K562 (cell line): ENCODE measurements around the gene ZRANB1. TPM values are rescaled to one million over a fixed set of nuclear protein-coding genes. Genes with fewer than 3 reads are reported as not detected.
A peak's percentile ranks its signal among the peaks of the same experiment; 100 is the strongest.

Source experiments
- ATAC-seq: fragments of 200-7000 bp; cut with Tn5 transposase; 3 replicates; pipeline ENCODE4 v1.9.1; 2020; ENCODE audit warnings: moderate library complexity
- BruUV-seq: library from RNA; stranded (reverse); fragments of 400-500 nt; replicated peaks from 2 replicates; lab custom pipeline; 2021; lab: Mats Ljungman, UMichigan
- CTCF ChIA-PET: fragments of 300-600 bp; formaldehyde crosslinking; extraction: SDS; loops from one replicate; lab custom pipeline; 2021; ENCODE audit warnings: low intra/inter-chr PET ratio; lab: Yijun Ruan, JAX
- POLR2A ChIA-PET: fragments of 300-600, 350-650 bp; sonication (Branson Sonifier 250); formaldehyde crosslinking; extraction: SDS; loops from one replicate; lab custom pipeline; 2021; ENCODE audit warnings: antibody characterized with exemption, inconsistent platforms; lab: Yijun Ruan, JAX
- DNase-seq, 4 experiments: peaks; one replicate each; pipeline versions ENCODE4 v3.0.0 to v3.0.0-alpha.2; 2011 to 2018; ENCODE audit warnings: low spot score in 3 of 4, mixed read lengths in 3 of 4; ENCODE audit errors: extremely low read depth in 1 of 4
- FAIRE-seq: peaks from 2 replicates; lab custom pipeline; 2011; peaks lifted over from hg19 to GRCh38; lab: Jason Lieb, UNC
- H2AFZ ChIP-seq: 2 replicates; pipeline ENCODE4 v1.6.0; 2011; ENCODE audit warnings: low read depth, low read length, control low read depth, inconsistent platforms
- H3K27ac ChIP-seq: fragments of 200-600 bp; 3 replicates; pipeline ENCODE4 v1.8.0; 2011; ENCODE audit warnings: low read depth, mild to moderate bottlenecking, control low read depth, inconsistent platforms, low read length, moderate library complexity, mixed read lengths; ENCODE audit errors: extremely low read depth
- H3K27me3 ChIP-seq, 2 experiments: fragments of 300-600 bp in 1 of 2; 2 replicates in 1 of 2; 3 replicates in 1 of 2; pipeline versions ENCODE4 v1.6.0 to v1.8.0; 2011; ENCODE audit warnings: inconsistent platforms in 2 of 2, low read length in 2 of 2, mild to moderate bottlenecking in 1 of 2, mixed read lengths in 1 of 2, moderate library complexity in 1 of 2; ENCODE audit not compliant: control insufficient read depth in 2 of 2, insufficient read depth in 2 of 2
- H3K36me3 ChIP-seq: fragments of 300-600 bp; 3 replicates; pipeline ENCODE4 v1.8.0; 2011; ENCODE audit warnings: mild to moderate bottlenecking, low read length, inconsistent platforms; ENCODE audit not compliant: control insufficient read depth, insufficient read depth
- H3K4me1 ChIP-seq, 2 experiments: fragments of 200-600 bp in 1 of 2; replicated peaks in 1 of 2; 2 replicates in 1 of 2; 3 replicates in 1 of 2; pipeline versions ENCODE4 v1.5.1 to v1.8.0; 2011; ENCODE audit warnings: inconsistent platforms in 2 of 2, low read length in 2 of 2, mild to moderate bottlenecking in 1 of 2, mixed read lengths in 1 of 2, moderate library complexity in 1 of 2; ENCODE audit not compliant: control insufficient read depth in 2 of 2, insufficient read depth in 2 of 2
- H3K4me2 ChIP-seq: 2 replicates; pipeline ENCODE4 v1.6.1; 2011; ENCODE audit warnings: low read length, control low read depth, inconsistent platforms, mixed read lengths; ENCODE audit not compliant: insufficient read depth
- H3K4me3 ChIP-seq: fragments of 200-600 bp; sonication (generic), shearing (Covaris generic); 2 replicates; pipeline ENCODE4 v1.5.1; 2016; ENCODE audit warnings: control low read depth, inconsistent platforms
- H3K79me2 ChIP-seq: fragments of 200-600 bp; 3 replicates; pipeline ENCODE4 v1.8.0; 2011; ENCODE audit warnings: low read length, inconsistent platforms; ENCODE audit not compliant: control insufficient read depth, insufficient read depth
- H3K9ac ChIP-seq, 2 experiments: 2 replicates each; pipeline versions ENCODE4 v1.6.0 to v1.6.1; 2011; ENCODE audit warnings: low read depth in 2 of 2, low read length in 2 of 2, control low read depth in 1 of 2, inconsistent platforms in 1 of 2, mild to moderate bottlenecking in 1 of 2, mixed read lengths in 1 of 2; ENCODE audit not compliant: insufficient read depth in 1 of 2
- H3K9me1 ChIP-seq: one replicate; pipeline ENCODE4 v1.6.0; 2011; ENCODE audit warnings: inconsistent platforms, mild to moderate bottlenecking, low read length, moderate library complexity; ENCODE audit not compliant: control insufficient read depth, insufficient read depth
- H3K9me3 ChIP-seq: replicated peaks from 2 replicates; pipeline ENCODE4 v1.5.1; 2011; ENCODE audit warnings: low read depth, low read length, inconsistent platforms; ENCODE audit not compliant: control insufficient read depth, insufficient read depth
- H4K20me1 ChIP-seq: replicated peaks from 2 replicates; pipeline ENCODE4 v1.6.1; 2011; ENCODE audit warnings: low read length, inconsistent platforms, mixed read lengths; ENCODE audit not compliant: control insufficient read depth, insufficient read depth
- BRCA1 ChIP-seq, 2 experiments: fragments of 450-650 bp in 1 of 2; sonication (generic) in 1 of 2; formaldehyde crosslinking in 1 of 2; IDR thresholded peaks; 2 replicates each; pipeline versions ENCODE4 v1.5.0 to v1.6.1; 2017 to 2020; ENCODE audit warnings: mild to moderate bottlenecking in 1 of 2, missing genetic modification reagents in 1 of 2
- CREB3 ChIP-seq: fragments of 450-650 bp; conservative IDR thresholded peaks from 2 replicates; pipeline ENCODE4 v1.6.1; 2016; ENCODE audit warnings: missing genetic modification characterization, low read depth, mild to moderate bottlenecking, missing compliant biosample characterization, moderate library complexity
- HBP1 ChIP-seq: fragments of 450-650 bp; formaldehyde crosslinking; IDR thresholded peaks from 2 replicates; pipeline ENCODE4 v1.4.0; 2022; ENCODE audit warnings: missing genetic modification characterization
- HNRNPL ChIP-seq: fragments of 200-400 bp; formaldehyde crosslinking; IDR thresholded peaks from 2 replicates; pipeline ENCODE4 v1.6.1; 2017; ENCODE audit warnings: low read depth, mild to moderate bottlenecking, low read length
- HSF4 ChIP-seq: fragments of 250-450 bp; sonication (Bioruptor Pico); IDR thresholded peaks from 2 replicates; pipeline ENCODE4 v2.1.2; 2022; ENCODE audit warnings: mild to moderate bottlenecking, moderate library complexity, borderline replicate concordance
- KDM2B ChIP-seq: fragments of 250-450 bp; sonication (Bioruptor Pico); IDR thresholded peaks from 2 replicates; pipeline ENCODE4 v1.8.0; 2021; ENCODE audit warnings: mild to moderate bottlenecking, moderate library complexity
- MAZ ChIP-seq, 2 experiments: fragments of 450-650 bp in 1 of 2; sonication (generic) in 1 of 2; formaldehyde crosslinking; IDR thresholded peaks in 1 of 2; conservative IDR thresholded peaks in 1 of 2; 2 replicates each; pipeline versions ENCODE4 v1.4.0 to v1.5.0; 2020; ENCODE audit warnings: mild to moderate bottlenecking in 1 of 2, missing genetic modification reagents in 1 of 2
- PTTG1 ChIP-seq: fragments of 450-650 bp; IDR thresholded peaks from 2 replicates; pipeline ENCODE4 v1.6.1; 2016; ENCODE audit warnings: low read depth, mild to moderate bottlenecking, missing genetic modification characterization, missing compliant biosample characterization
- RFX1 ChIP-seq: fragments of 450-650 bp; IDR thresholded peaks from 2 replicates; pipeline ENCODE4 v1.6.1; 2016; ENCODE audit warnings: mild to moderate bottlenecking, moderate library complexity
- SMAD3 ChIP-seq: fragments of 450-650 bp; formaldehyde crosslinking; conservative IDR thresholded peaks from 2 replicates; pipeline ENCODE4 v1.4.0; 2020; ENCODE audit warnings: mild to moderate bottlenecking
- SPI1 ChIP-seq: IDR thresholded peaks from 2 replicates; pipeline ENCODE4 v1.6.1; 2011; ENCODE audit warnings: low read depth, low read length, control low read depth, borderline replicate concordance
- TAF1 ChIP-seq: IDR thresholded peaks from 2 replicates; pipeline ENCODE4 v1.6.1; 2011; ENCODE audit warnings: mild to moderate bottlenecking, low read length, moderate library complexity; ENCODE audit not compliant: insufficient read depth, control insufficient read depth, severe bottlenecking; ENCODE audit errors: extremely low read depth
- VEZF1 ChIP-seq: fragments of 200-800 bp; sonication (Bioruptor generic); IDR thresholded peaks from 2 replicates; pipeline ENCODE4 v1.6.1; 2017; ENCODE audit warnings: missing genetic modification characterization, missing compliant biosample characterization
- WGBS: fragments of 100-300 bp; shearing (Covaris generic); methylation state at CpG from one replicate; pipeline ENCODE4 v1.1.6; 2016; ENCODE audit warnings: low coverage, mixed read lengths; ENCODE audit not compliant: insufficient coverage; ENCODE audit errors: missing lambda C conversion rate; 5-methylcytosine and 5-hydroxymethylcytosine counted together
- in situ Hi-C: fragments of 300-500 bp; cut with MboI; formaldehyde crosslinking; loops from 4 replicates; pipeline ENCODE4 v1.15.0; 2018; ENCODE audit warnings: inconsistent platforms, mixed read lengths
- intact Hi-C: fragments of 100-400 bp; cut with micrococcal nuclease; formaldehyde crosslinking; loops from 2 replicates; pipeline ENCODE4 v1.14.2; 2022
- polyA plus RNA-seq, 8 experiments: library from polyadenylated mRNA; depleted of rRNA in 4 of 8; stranded (reverse) in 5 of 8; unstranded in 3 of 8; fragments of >200 nt; fragmentation: Nextera tagmentation in 2 of 8; fragmentation: Illumina TruSeq in 1 of 8; extraction: Ambion mirVana in 2 of 8; extraction: Trizol in 1 of 8; gene quantifications; 2 replicates each; pipeline versions ENCODE4 v1.2.1 to v1.2.3, GENCODE V29; 2011 to 2014; ENCODE audit warnings: inconsistent platforms in 1 of 8, missing spikeins in 1 of 8
- total RNA-seq, 7 experiments: library from RNA; depleted of rRNA in 6 of 7; stranded (reverse); fragments of >200 nt in 6 of 7; fragmentation: Illumina TruSeq in 2 of 7; extraction: Trizol in 2 of 7; gene quantifications; 2 replicates each; pipeline versions ENCODE4 v1.2.1 to v1.2.3, GENCODE V29; 2011 to 2021; ENCODE audit warnings: low replicate concordance in 1 of 7

ZRANB1 gene
- total and polyA plus RNA-seq, 9 of the 15 experiments (the other 6 are each of a cell fraction or from before 2014, with no cell fraction given) = 0.07 to 1.1 (median 0.64) TPM

- Histone ChIP-seq H4K20me1 (peaks cover 10% of the 10 kb centered on the region; the same call in 1 of the 2 replicates), H3K79me2 (peaks cover 64% of the 10 kb centered on the region), H3K27ac (peak overlapping the region; percentile 84), H3K4me3 (peak overlapping the region; percentile 53), H3K9me1 (no peaks in the 10 kb centered on the region), H3K4me1 (peaks cover 6 to 23% of the 10 kb centered on the region in 2 experiments), H3K9me3 (no peaks in the 10 kb centered on the region), H3K4me2 (peak overlapping the region; percentile 88), H3K9ac (peak overlapping the region; percentile 72 to 96), H3K27me3 (no peaks in the 10 kb centered on the region), H3K36me3 (peaks cover 9% of the 10 kb centered on the region; the same call in 2 of the 3 replicates), H2AFZ (peak overlapping the region; percentile 29; the same call in 1 of the 2 replicates)
- POLR2A ChIA-PET = interaction anchor here (0.9 to 2.4 kb wide), 4 partner anchors 8 to 225 kb away, joined by 3 to 15 read pairs (median 6); no protein-coding TSS in a partner anchor
- CTCF ChIA-PET = no interaction called here
- under 1% methylated on average over 15 of the region's 46 CpGs for WGBS
- TSS peak; percentile 69 for BruUV-seq
- ATAC-seq (peak; percentile 38), FAIRE-seq (peak; percentile 73), DNase-seq (peak in 2 of 4 experiments; percentile 24 to 47)
- in situ Hi-C loops (loop anchor here (10.0 kb wide), 1 partner anchor 127 kb away; no protein-coding TSS in a partner anchor), intact Hi-C loops (loop anchor here (5.0 kb wide), 1 partner anchor 115 kb away; the partner anchor contains the start of gene ABRAXAS2)
- TF ChIP-seq KDM2B (CRISPR knock-in tag) (no peak), CREB3 (tag) (no peak), SMAD3 (CRISPR knock-in tag) (no peak), HBP1 (CRISPR knock-in tag) (no peak), RFX1 (no peak), HNRNPL (no peak), PTTG1 (tag) (no peak), BRCA1 (IDR thresholded peaks at IDR 0.05) (no peak), BRCA1 (CRISPR knock-in tag; IDR thresholded peaks at IDR 0.05) (no peak), SPI1 (no peak), VEZF1 (CRISPR knock-in tag) (peak; percentile 38), HSF4 (CRISPR knock-in tag) (no peak), TAF1 (peak; percentile 25), MAZ (CRISPR knock-in tag; conservative IDR thresholded peaks at IDR 0.05 in 1 of 2, IDR thresholded peaks at IDR 0.05 in 1 of 2) (peak in 1 of 2 experiments; percentile 28; a peak in 1 of 4 replicates)
Observed at GRCh38 chr10:124917428-124918190, 24.3 kb upstream of the ZRANB1 start.
